Measurements from ENCODE around the gene TAPT1.
"Not testable (repeated sequence)": the region's sequence is repeated elsewhere in the genome, so short reads cannot be mapped to it uniquely, and the experiment has no call there.

The TAPT1 gene, protein sequence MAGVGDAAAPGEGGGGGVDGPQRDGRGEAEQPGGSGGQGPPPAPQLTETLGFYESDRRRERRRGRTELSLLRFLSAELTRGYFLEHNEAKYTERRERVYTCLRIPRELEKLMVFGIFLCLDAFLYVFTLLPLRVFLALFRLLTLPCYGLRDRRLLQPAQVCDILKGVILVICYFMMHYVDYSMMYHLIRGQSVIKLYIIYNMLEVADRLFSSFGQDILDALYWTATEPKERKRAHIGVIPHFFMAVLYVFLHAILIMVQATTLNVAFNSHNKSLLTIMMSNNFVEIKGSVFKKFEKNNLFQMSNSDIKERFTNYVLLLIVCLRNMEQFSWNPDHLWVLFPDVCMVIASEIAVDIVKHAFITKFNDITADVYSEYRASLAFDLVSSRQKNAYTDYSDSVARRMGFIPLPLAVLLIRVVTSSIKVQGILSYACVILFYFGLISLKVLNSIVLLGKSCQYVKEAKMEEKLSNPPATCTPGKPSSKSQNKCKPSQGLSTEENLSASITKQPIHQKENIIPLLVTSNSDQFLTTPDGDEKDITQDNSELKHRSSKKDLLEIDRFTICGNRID

DNA sequence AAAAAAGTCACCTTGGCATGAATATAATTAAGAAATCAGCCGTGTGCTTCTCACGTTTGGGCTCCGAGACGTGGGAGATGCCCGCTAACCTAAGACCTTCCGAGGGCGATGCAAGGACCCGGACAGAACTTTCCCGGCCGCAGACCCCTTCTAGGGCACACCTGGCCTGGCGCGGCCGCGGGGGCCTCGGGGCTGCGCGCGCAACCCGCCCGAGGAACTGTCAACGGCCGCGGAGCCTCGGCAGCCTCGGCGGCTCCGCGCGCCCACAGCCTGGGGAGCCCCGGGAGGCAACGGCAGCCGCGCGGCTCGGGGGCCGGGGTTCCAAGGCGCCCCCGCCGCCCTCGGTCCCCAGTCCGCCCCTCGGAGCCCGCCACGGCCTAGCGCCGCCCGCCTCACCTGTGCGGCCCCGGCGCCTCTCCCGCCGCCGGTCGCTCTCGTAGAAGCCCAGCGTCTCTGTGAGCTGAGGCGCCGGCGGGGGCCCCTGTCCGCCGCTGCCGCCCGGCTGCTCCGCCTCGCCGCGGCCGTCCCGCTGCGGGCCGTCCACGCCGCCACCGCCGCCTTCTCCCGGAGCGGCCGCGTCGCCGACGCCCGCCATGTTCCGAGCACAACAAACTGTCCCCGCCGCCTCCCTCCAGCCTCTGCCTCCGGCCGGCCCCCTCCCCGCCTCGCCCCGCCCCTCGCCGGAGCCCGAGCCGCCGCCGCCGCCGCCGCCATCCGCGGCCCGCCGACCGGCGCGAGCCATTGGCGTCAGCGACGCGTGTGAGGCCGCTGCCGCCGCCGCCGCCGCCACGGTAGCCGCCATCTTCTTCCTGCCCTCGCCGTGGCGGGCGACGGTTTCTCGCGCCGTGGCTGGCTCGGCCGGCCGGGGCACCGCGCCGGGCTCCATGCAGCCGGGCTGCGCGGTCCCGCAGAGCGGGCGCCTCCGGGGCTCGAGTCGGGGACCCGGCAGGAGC, at the start of gene TAPT1:
Gene TAPT1, minus strand, starts transcription at position 609 of the 953 bp plus-strand sequence. Its CDS starts 14 bp downstream, at position 595.
- peak; percentile 74 for DNase-seq (ENCODE audit: low spot score)

DNA sequence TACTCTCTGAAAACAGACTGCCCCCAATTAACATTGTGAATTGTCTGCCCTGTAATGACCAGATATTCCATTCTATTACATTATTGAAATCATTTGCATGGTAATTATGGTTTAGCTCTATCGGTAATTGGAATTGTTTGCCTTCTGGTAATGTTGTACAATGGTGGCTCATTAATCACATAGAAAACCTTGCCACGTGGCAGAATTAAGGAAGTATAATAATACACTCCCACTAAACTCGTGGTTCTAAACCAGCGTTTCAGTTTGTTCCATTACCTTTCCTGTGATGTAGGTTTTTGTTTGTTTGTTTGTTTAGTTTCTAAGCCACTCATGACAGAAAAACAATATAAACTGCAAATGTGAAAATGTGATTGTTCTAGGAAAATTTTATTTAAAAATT, 45.1 kb upstream of the TAPT1 start:
- DNase-seq (ENCODE audit: low spot score), result no peak

- no peak for DNase-seq (ENCODE audit: low spot score)
These were observed 44.4 kb upstream of the TAPT1 start for GRCh38 chr4:16270454-16271328.

DNA sequence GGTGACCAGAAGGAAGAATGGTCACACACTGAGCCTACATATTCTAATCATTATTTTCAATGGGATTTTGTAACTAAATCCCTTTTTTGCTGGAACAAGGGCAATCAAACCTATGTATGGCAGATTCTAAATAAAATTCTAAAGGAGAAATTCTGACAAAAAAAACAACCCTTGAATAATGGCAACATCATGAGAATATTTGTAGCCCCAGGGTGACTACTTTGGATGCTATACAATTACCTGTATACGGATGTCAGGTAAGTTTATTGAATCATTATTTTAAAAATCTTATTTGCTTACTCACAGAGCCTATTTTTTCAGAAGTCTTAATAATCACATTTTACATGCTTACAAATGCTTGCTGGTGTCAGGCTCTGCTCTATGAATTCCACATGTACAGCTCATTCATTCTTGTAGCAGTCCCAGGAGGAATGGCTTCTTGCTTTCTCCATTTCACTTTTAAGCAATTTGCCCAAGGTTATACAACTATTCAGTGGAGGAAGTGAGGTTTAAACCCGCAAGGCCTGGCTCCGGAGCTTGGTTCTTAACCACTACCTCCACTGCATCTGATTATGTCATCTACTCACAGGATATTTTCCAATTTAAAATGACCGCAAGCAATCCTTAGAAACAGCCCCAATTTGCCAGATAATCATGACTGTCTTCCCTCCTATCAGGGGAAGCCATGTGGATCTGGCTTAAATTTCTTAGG, 43.6 kb upstream of the TAPT1 start:
- DNase-seq (ENCODE audit: low spot score), result not testable (repeated sequence)

- no peak for DNase-seq (ENCODE audit: low spot score)
These were observed 43.0 kb upstream of the TAPT1 start for GRCh38 chr4:16269240-16269639.

- DNase-seq (ENCODE audit: low spot score), result no peak
These were observed 42.0 kb upstream of the TAPT1 start for GRCh38 chr4:16268290-16268689.

DNA sequence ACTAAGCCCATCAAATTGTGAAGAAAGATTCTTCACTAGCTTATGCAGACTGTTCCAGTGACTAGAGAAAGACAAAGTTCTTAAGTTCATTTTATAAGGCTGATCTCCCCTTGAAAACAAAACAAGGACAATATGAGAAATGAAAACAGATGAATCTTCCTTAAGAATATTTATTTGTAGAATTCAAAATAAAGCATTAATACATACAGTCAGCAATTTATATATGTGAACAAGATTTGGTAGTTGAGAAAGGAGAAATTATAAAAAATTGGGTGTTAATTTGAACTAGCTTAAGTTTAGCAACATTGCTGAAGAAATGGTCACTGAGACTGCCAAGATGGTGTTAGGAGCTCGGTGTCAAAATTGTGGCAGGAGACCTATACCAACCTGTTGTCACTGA, 41.4 kb upstream of the TAPT1 start:
- no peak for DNase-seq (ENCODE audit: low spot score)

- DNase-seq (ENCODE audit: low spot score), result no peak
These were observed 39.5 kb upstream of the TAPT1 start for GRCh38 chr4:16265820-16266219.

GRCh38 chr4:16264798-16265197, 38.5 kb upstream of the TAPT1 start:
- DNase-seq (ENCODE audit: low spot score), result peak; percentile 58

- DNase-seq (ENCODE audit: low spot score), result no peak
These were observed 36.8 kb upstream of the TAPT1 start for GRCh38 chr4:16263056-16263455.

DNA sequence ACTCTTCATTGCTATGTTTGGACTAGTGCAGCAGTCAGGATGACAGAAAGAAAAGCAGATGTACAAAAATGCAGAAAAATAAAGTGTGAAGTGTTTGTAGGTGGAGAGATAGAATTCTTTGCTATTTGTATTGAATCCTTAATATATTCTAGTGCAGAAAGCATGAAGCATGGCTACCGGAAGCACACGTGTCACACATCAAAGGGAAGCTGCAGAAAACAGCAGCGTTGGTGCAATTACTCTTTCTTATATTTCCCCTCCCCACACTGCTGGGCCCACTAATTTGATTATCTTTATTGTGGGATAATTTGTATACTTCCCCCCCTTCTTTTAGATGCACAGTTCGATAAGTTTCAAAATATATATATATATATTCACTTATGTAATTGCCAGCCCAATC, 35.9 kb upstream of the TAPT1 start:
- no peak for DNase-seq (ENCODE audit: low spot score)

GRCh38 chr4:16261313-16261878, 35.1 kb upstream of the TAPT1 start:
- no peak for DNase-seq (ENCODE audit: low spot score)

- DNase-seq (ENCODE audit: low spot score), result no peak
These were observed 33.6 kb upstream of the TAPT1 start for GRCh38 chr4:16259889-16260246.

- DNase-seq (ENCODE audit: low spot score), result no peak
These were observed 33.1 kb upstream of the TAPT1 start for GRCh38 chr4:16259241-16259888.

- no peak for DNase-seq (ENCODE audit: low spot score)
These were observed 31.3 kb upstream of the TAPT1 start for GRCh38 chr4:16257611-16258010.

- DNase-seq (ENCODE audit: low spot score), result no peak
These were observed 30.1 kb upstream of the TAPT1 start for GRCh38 chr4:16256343-16256742.

DNA sequence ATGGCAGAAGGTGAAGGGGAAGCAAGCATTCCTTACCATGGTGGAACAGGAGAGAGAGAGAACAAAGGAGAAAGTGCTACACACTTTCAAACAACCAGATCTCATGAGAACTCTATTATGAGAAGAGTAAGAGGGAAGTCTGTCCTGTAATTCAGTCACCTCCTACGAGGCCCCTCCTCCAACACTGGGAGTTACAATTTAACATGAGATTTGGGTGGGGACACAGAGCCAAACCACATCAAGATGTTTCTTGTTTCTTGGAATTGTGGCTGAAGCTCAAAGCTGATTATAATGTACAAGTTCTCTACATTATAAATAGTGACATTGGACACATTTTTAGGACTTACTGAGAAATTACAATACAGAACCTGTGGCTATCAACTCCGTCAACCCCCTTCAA, 29.5 kb upstream of the TAPT1 start:
- DNase-seq (ENCODE audit: low spot score), result no peak

GRCh38 chr4:16253127-16253960, 27.1 kb upstream of the TAPT1 start:
- DNase-seq (ENCODE audit: low spot score), result no peak

GRCh38 chr4:16250661-16251365, 24.5 kb upstream of the TAPT1 start:
- DNase-seq (ENCODE audit: low spot score), result no peak
